Islet of Langerhans (tissue), 1 donor: Measurements from ENCODE around the gene ITGB3.

Experiments
- FAIRE-seq: peaks from one replicate; lab custom pipeline; 2011; peaks lifted over from hg19 to GRCh38; lab: Jason Lieb, UNC

The ITGB3 gene

GRCh38 chr17:47300718-47301117, 47.1 kb downstream of the ITGB3 start:
- FAIRE-seq: no peak

- no peak for FAIRE-seq
Observed at GRCh38 chr17:47301161-47301560, 47.5 kb downstream of the ITGB3 start.

- no peak for FAIRE-seq
Observed at GRCh38 chr17:47301831-47302230, 48.2 kb downstream of the ITGB3 start.

GRCh38 chr17:47304186-47304585, 50.6 kb downstream of the ITGB3 start:
- FAIRE-seq: no peak

- no peak for FAIRE-seq
Observed at GRCh38 chr17:47305302-47305923, 51.8 kb downstream of the ITGB3 start.

- FAIRE-seq: no peak
Observed at GRCh38 chr17:47310186-47310733, 56.6 kb downstream of the ITGB3 start.

GRCh38 chr17:47311420-47311819, 57.8 kb downstream of the ITGB3 start:
- FAIRE-seq: no peak

- peak; percentile 97 for FAIRE-seq
Observed at GRCh38 chr17:47315451-47316266, 62.0 kb downstream of the ITGB3 start.

- no peak for FAIRE-seq
Observed at GRCh38 chr17:47316311-47316710, 62.7 kb downstream of the ITGB3 start.

- no peak for FAIRE-seq
Observed at GRCh38 chr17:47317119-47317518, 63.5 kb downstream of the ITGB3 start.

- no peak for FAIRE-seq
Observed at GRCh38 chr17:47318197-47318918, 64.7 kb downstream of the ITGB3 start.

- no peak for FAIRE-seq
Observed at GRCh38 chr17:47320879-47321502, 67.4 kb downstream of the ITGB3 start.

GRCh38 chr17:47323382-47324223, 70.0 kb downstream of the ITGB3 start, which contains the start of gene EFCAB13:
Gene EFCAB13, plus strand, starts transcription at chr17:47323955. Its CDS starts 4,399 bp downstream, at chr17:47328354.
- FAIRE-seq: no peak

- FAIRE-seq: no peak
Observed at GRCh38 chr17:47324224-47325020, 70.8 kb downstream of the ITGB3 start.

GRCh38 chr17:47325176-47325575, 71.5 kb downstream of the ITGB3 start:
- no peak for FAIRE-seq

- no peak for FAIRE-seq
Observed at GRCh38 chr17:47330548-47330947, 76.9 kb downstream of the ITGB3 start.

GRCh38 chr17:47332287-47332686, 78.7 kb downstream of the ITGB3 start:
- no peak for FAIRE-seq

- no peak for FAIRE-seq
Observed at GRCh38 chr17:47335101-47335936, 81.7 kb downstream of the ITGB3 start.

- FAIRE-seq: no peak
Observed at GRCh38 chr17:47338026-47338425, 84.4 kb downstream of the ITGB3 start.

- FAIRE-seq: no peak
Observed at GRCh38 chr17:47352848-47353247, 99.2 kb downstream of the ITGB3 start.
